HG02840 (cell line): ENCODE data around the gene LPAR3.
"Not testable (repeated sequence)": the region's sequence is repeated elsewhere in the genome, so short reads cannot be mapped to it uniquely, and the experiment has no call there.

Experiments
- ATAC-seq: cut with Tn5 transposase; IDR thresholded peaks from one replicate; pipeline ENCODE4 v1.9.1; 2021; ENCODE audit warnings: mild to moderate bottlenecking, moderate library complexity, moderate number of reproducible peaks; ENCODE audit not compliant: unreplicated experiment, low FRiP score

Gene LPAR3

DNA sequence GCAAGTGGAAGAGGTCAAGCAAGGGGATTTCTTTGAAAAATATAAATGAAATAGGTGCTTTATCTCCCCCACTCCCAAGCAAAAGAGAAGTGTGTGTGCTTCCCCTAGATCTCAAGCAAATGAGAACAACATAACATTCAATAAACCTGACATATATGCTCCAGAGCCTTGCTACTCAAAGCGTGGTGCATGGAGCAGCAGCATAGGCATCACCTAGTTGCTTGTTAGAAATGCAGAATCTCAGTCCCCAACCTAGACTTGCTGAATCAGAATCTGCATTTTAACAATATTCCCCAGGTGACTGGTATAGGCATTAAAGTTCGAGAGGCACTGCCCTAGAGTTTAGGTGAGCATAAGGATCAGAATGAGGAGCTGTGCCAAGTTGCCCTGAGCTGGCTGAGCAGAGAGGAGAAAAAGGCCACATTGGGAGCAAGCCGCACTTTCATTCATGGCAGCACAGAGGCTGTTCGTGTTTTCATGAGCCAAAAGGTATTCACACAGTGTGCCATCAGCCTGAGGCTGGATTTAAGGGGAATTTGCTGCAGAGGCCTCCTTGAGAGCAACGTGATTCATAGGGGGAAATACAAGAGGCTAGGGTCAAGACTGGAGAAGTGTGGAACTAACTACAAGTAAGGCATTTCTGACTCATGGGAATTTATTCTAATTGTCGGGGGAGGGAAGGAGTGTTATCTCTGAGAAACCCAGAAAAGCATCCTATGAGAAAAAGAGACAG, 14.3 kb upstream of the LPAR3 start:
- no peak for ATAC-seq

DNA sequence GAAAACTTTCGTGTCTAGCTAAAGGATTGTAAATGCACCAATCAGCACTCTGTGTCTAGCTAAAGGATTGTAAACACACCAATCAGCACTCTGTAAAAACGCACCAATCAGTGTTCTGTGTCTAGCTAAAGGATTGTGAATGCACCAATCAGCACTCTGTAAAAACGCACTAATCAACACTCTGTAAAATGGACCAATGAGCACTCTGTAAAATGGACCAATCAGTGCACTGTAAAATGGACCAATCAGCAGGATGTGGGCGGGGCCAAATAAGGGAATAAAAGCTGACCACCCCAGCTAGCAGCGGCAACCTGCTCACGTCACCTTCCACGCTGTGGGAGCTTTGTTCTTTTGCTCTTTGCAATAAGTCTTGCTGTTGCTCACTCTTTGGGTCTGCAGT, 9.7 kb upstream of the LPAR3 start:
- not testable (repeated sequence) for ATAC-seq

DNA sequence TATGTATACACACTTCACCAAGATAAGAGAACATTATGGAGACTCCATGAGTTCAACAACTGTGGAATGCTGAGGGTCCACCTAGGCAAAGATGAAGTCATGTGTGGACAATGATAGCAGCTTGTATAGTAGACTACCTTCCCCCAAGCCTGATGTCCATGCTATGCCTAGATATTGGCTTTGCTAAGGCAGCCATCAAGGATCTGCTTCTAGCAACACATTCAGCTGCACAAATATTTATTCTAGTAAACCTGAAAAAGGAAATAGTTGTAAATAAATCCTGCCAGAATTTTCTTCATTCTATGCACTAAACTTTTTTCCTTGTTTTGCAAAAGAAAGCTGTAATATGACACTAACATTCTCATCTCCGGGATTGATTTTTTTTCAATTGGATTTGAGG, 7.0 kb upstream of the LPAR3 start:
- ATAC-seq: no peak

GRCh38 chr1:84896279-84896678, 3.3 kb upstream of the LPAR3 start:
- no peak for ATAC-seq

GRCh38 chr1:84890566-84890965, 2.4 kb downstream of the LPAR3 start:
- ATAC-seq: no peak

GRCh38 chr1:84889437-84889836, 3.6 kb downstream of the LPAR3 start:
- ATAC-seq: no peak

GRCh38 chr1:84888753-84889152, 4.3 kb downstream of the LPAR3 start:
- ATAC-seq: no peak

GRCh38 chr1:84887261-84887934, 5.6 kb downstream of the LPAR3 start:
- no peak for ATAC-seq

DNA sequence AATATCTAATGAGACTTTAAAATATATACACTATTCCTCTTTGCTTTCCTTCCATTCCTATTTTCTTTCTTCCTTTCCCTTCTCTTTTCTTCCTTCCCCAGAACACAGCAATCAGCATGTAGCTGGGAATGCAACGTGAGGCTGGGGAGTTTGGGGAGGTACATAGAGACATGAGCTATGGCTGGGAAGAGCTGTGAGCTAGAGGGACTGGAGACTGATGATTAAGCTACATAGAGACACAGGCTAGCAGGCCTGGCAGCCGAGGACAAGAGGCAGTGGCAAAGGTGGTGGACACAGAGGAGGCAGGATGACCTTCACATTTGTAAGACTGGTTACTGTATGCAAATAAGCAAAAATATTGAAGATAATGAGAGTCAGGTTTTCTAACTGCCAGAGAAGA, 7.5 kb downstream of the LPAR3 start:
- ATAC-seq: no peak

DNA sequence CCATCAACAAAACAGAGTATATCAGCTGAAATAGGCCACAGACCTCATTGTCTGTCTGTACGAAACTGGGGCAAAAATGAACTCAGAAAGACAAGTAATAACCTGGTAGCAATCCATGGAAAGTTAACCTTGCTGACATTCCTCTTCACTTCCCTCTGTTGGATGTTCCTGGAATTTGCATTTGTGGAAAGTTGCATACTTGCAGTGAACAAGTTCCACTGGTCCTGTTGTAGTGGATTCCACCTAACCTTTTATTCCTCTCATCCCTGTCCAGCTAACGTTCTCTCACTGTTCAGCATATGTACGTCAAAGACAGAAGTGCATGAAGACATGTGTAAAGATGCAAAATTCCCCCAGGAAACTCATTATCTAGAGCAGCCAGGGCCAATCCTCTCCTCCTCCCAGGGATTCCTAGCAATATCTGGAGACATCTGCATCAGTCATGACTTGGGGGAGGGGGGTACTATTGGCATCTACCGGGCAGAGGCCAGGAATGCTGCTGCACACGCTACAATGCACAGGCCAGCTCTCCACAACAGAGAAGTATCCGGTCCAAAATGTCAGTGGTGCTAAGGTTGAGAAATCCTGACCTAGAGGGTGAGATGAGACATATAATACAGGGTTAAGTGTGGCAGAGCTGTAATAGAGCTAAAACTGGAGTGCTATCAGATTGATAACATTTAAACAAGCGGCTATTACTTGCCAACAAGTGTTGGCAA, 8.2 kb downstream of the LPAR3 start:
- no peak for ATAC-seq

DNA sequence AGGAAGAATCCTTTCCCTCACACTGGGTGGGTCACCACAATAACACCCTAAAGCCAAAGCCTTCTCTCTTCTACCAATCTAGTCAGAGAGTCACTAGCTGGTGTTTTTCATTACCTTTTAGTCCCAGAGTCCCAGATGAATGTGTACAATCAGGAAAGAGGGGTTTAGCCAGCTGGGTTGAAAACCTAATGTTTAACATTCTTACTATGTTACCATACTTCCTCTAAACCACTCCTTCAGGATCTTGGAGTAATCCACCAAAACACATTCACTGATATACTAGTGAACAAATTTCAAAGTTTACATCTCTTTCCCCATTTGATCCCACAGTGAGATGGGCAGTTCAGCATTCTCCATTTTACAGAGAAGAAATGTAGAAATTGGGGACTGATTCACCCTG, 9.7 kb downstream of the LPAR3 start:
- no peak for ATAC-seq

GRCh38 chr1:84877592-84877991, 15.4 kb downstream of the LPAR3 start:
- no peak for ATAC-seq

DNA sequence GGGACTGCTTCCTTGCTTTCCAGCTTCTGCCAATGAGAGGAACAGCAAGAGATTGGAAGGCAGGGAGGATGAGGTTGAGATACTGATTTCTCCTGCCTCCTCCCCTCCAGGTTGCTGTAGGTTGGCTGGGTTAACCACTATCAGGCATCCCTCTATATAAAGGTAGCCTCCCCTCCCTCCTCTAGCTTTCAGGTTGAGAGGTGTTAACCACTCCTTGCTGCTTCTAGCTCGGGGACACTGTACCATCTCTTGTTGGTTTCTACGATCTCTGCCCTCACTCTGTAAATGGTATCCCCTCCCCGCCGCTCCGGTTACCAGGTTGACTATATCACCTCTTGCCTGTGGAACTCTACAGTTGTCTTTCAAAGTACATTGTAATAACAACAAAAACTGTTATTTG, 16.7 kb downstream of the LPAR3 start:
- no peak for ATAC-seq

DNA sequence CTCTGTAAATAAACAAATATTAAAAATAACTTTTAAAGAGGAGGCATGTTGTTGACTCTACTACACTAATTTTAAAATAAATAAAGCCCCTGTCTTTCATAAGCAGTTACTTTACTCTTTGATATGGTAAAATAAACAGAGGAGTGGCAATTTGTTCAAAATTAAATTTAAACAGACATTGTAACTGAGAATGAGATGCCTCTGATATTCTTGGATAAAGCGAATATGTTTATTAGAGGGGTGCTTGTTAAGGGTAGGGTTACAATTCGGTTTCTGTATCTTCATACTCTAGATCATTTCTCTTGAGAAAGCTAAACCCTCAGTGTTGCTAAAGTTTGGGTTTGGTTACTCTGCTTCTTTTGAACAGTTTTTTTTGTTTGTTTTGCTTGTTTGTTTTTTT, 19.6 kb downstream of the LPAR3 start:
- ATAC-seq: no peak

GRCh38 chr1:84872696-84873355, 20.2 kb downstream of the LPAR3 start:
- no peak for ATAC-seq

GRCh38 chr1:84871181-84871580, 21.8 kb downstream of the LPAR3 start:
- ATAC-seq: no peak

DNA sequence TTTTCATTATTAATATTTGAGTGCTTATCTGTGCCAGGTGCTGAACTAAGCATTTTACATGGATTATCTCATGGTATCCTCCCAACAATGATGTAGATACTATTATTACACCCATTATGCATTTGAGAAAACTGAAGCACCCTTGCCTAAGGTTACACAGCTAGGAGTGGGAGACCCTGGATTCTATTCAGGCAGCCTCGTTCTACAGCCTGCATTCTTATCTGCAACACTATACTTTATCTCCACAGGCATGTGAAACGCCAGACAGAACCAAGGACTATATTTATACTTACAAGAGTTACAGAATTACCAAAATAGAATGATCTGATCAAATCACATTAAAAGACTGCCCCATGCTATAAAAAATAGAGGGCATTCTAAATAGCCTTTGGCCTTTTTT, 22.4 kb downstream of the LPAR3 start:
- ATAC-seq: no peak

DNA sequence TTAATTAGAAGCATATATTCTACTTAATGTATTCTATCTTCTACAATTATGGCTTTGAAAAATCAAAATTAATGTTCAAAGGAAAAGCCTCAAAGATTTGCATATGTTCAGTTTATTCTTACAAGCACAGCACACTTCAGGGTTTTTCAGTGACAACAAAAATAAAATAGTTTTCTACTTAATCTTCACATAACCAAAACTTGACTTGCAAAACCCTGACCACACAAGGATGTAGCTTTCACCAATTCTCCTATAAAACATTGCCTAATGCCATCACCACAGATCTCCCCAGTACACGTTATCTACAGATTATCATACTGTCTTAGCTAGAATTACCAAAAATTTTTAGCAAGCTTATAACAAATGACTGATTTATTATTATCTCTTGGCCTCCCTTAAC, 23.3 kb downstream of the LPAR3 start:
- ATAC-seq: no peak

GRCh38 chr1:84862810-84863251, 30.2 kb downstream of the LPAR3 start:
- ATAC-seq: peak; percentile 93

GRCh38 chr1:84861988-84862644, 30.9 kb downstream of the LPAR3 start:
- peak; percentile 19 for ATAC-seq

GRCh38 chr1:84861516-84861915, 31.5 kb downstream of the LPAR3 start:
- ATAC-seq: no peak
